BLaER1 treated with 17β-estradiol and CSF1 and Interleukin-3, amounts not matched to agents 10 nM and 100 nM (cell line): ENCODE data around the gene FGD4.
A peak's percentile ranks its signal among the peaks of the same experiment; 100 is the strongest.

ENCODE experiments used
- H3K27ac ChIP-seq, 11 experiments: shearing (Covaris generic); formaldehyde crosslinking; 2 replicates each; pipeline ENCODE4 v1.8.1; 2022
- H3K27me3 ChIP-seq, 11 experiments: shearing (Covaris generic); formaldehyde crosslinking; 2 replicates each; pipeline ENCODE4 v1.8.1; 2022
- H3K36me3 ChIP-seq, 11 experiments: shearing (Covaris generic); formaldehyde crosslinking; 2 replicates each; pipeline ENCODE4 v1.8.1; 2022
- H3K4me1 ChIP-seq, 10 experiments: shearing (Covaris generic); formaldehyde crosslinking; 2 replicates each; pipeline ENCODE4 v1.8.1; 2022
- H3K4me2 ChIP-seq, 11 experiments: shearing (Covaris generic); formaldehyde crosslinking; 2 replicates each; pipeline ENCODE4 v1.8.1; 2022
- H3K4me3 ChIP-seq, 10 experiments: shearing (Covaris generic); formaldehyde crosslinking; 2 replicates each; pipeline ENCODE4 v1.8.1; 2022
- H3K9ac ChIP-seq, 11 experiments: shearing (Covaris generic); formaldehyde crosslinking; 2 replicates each; pipeline ENCODE4 v1.8.1; 2022
- H3K9me3 ChIP-seq, 11 experiments: shearing (Covaris generic); formaldehyde crosslinking; replicated peaks in 1 of 11; 2 replicates each; pipeline ENCODE4 v1.8.1; 2022
- H4K20me1 ChIP-seq, 11 experiments: shearing (Covaris generic); formaldehyde crosslinking; 2 replicates each; pipeline ENCODE4 v1.8.1; 2022
- Cebpa-rat ChIP-seq, 11 experiments: shearing (Covaris generic); IDR thresholded peaks; 2 replicates each; pipeline ENCODE4 v1.8.1; 2022

The FGD4 gene

DNA sequence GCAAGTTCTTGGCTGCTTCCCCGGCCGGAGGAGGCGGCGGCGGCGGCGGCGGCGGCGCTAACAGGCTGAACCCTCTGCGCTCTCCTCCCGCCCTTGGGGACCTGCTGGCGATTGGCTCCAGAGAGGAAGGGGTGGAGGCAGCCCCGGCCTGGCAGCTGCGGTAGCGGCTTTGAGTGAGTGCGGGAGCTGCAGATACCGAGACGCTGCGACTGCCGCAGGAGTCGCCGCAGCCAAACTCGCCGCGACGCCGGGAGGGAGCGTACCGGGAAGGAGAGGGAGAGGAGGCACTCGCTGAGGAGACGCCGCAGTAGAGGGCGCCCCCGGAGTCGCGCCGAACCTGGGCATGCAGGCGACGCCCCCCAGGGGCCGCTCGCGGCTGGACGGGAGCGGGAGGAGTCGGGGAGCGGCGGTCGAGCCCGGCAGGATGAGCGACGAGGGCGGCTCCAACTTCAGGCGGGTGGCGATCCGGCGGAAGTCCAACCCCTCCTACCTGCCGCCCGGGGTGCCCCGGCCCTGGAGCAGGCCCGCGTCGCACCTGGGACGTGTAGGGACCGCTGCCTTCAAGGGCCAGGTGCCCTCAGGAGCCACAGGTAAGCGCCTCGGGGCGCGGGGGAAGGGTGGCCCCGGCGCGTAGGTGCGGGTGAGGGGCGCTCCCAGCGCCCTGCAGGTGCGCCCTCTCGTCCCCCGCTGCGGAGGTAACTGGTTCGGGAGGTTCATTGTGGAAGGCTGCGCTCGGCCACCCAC is at the start of gene FGD4:
FGD4 (plus strand) TSS at position 189 of the 744 bp plus-strand sequence.
- Histone ChIP-seq H3K36me3 (no peaks in the 10 kb centered on the region), H3K4me1 (peaks cover 0 to 46% (median 14%) of the 10 kb centered on the region in 10 experiments; a peak in 17 of 20 replicates), H4K20me1 (no peaks in the 10 kb centered on the region), H3K4me2 (peak within 1 kb of the TSS; percentile 85 to 100 (median 98)), H3K9ac (peak within 1 kb of the TSS; percentile 53 to 79 (median 71)), H3K9me3 (no peaks in the 10 kb centered on the region), H3K27ac (peak within 1 kb of the TSS in 5 of 11 experiments; percentile 18 to 55 (median 33); a peak in 5 of 22 replicates), H3K4me3 (peak within 1 kb of the TSS; percentile 67 to 79 (median 72)), H3K27me3 (peaks cover 12 to 30% (median 20%) of the 10 kb centered on the region in 11 experiments)
- TF ChIP-seq Cebpa-rat (IDR thresholded peaks at IDR 0.05), result no peak

DNA sequence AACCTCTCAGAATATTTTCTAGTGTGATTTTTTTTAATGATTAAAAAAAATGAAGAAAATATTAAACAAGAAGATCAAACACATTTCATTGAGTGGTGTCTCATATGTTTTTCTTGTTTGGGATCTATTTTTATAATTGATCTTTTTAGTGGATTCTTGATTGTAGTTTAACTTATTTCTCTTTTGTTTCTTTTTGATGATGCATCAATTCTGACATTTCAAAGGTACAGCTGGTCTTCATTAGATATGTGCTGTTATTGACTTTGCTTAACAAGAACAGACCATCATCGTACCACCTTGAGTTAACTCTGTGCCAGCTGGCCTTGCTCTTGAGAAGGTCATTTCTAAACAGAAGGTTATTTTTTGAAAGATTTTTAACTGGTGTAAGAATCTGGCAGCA is 45.8 kb upstream of the FGD4 start:
- no peak overlapping the region for H3K27ac ChIP-seq
- TF ChIP-seq Cebpa-rat (IDR thresholded peaks at IDR 0.05), result no peak
- no peak overlapping the region for H3K4me2 ChIP-seq

DNA sequence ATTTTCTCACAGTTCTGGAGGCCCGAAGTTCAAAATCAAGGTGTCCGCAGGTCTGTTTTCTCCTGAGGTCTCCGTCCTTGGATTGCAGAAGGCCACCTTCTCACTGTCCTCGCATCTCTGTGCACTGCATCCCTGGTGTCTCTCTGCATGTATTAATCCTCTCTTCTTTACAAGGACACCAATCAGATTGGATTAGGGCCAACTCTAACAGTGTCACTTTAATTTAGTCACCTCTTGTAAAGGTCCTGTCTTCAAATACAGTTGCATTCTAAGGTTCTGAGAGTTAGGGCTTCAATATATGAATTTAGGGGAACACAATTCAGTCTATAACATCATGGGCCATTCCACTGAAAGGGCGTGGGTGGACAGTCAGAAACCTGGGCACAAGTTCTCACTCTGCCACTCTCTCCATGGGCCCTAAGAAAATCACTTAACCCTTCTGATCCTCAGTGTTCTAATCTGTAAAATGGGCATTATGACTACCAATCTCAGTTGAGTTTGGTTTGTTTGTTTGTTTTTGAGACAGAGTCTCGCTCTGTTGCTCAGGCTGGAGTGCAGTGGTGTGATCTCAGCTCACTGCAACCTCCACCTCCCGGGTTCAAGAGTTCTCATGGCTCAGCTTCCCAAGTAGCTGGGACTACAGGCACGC is 41.6 kb upstream of the FGD4 start:
- no peak overlapping the region for H3K9ac ChIP-seq
- no peak overlapping the region for H3K4me3 ChIP-seq
- no peaks in the 10 kb centered on the region for H3K27me3 ChIP-seq
- peaks cover 0 to 15% (median 9%) of the 10 kb centered on the region in 10 experiments; a peak in 14 of 20 replicates for H3K4me1 ChIP-seq
- 0 out of 22 replicates have a peak, but pooled peaks cover 0 to 4% (median 0%) of the 10 kb centered on the region in 11 experiments for H3K36me3 ChIP-seq
- H4K20me1 ChIP-seq, result no peaks in the 10 kb centered on the region
- no peaks in the 10 kb centered on the region for H3K9me3 ChIP-seq
- no peak overlapping the region for H3K27ac ChIP-seq
- no peak for TF ChIP-seq Cebpa-rat (IDR thresholded peaks at IDR 0.05)
- H3K4me2 ChIP-seq, result no peak overlapping the region

More for the DNA sequence above, 45.8 kb upstream of the FGD4 start:
- Histone ChIP-seq H3K27me3 (no peaks in the 10 kb centered on the region), H3K36me3 (0 out of 22 replicates have a peak, but pooled peaks cover 0 to 4% (median 0%) of the 10 kb centered on the region in 11 experiments), H4K20me1 (no peaks in the 10 kb centered on the region), H3K4me3 (no peak overlapping the region), H3K9me3 (no peaks in the 10 kb centered on the region), H3K4me1 (peaks cover 0 to 2% (median 0%) of the 10 kb centered on the region in 10 experiments; a peak in 2 of 20 replicates), H3K9ac (no peak overlapping the region)

DNA sequence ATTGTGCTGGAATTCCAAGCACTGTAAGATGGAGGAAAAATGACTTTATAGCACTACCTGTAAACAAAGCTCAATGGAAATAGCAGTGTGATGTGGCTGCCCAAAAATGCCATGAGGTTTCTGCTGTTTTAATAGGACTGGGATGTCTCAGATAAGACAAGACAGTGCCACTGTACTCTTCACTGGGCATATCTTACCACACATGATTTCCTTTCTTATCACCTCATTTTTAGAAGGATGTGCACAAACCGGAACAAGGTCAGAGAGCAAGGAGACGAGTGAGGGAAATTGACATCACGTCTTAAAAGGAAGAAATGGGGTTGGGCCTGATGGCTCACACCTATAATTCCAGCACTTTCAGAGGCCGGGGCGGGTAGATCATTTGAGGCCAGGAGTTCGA is 38.4 kb upstream of the FGD4 start:
- no peak for TF ChIP-seq Cebpa-rat (IDR thresholded peaks at IDR 0.05)
- no peaks in the 10 kb centered on the region for H4K20me1 ChIP-seq

DNA sequence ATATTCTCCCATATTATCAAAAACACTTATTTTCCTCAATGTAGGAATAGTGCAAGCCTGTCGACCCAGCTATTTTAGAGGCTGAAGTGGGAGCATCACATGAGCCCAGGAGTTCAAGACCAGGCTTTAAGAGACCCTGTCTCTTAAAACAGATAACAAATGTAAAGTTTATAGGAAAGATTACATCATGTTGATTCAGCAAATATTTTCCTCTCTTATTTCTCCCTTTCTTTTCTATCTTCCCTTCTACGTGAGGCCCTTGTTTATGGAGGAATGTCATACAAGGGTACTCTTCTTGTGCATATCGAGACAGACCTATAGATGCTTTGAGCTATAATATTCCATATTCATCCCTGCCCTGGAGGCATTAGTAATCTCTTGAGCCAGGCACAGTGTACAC is 36.5 kb upstream of the FGD4 start:
- no peak overlapping the region for H3K9ac ChIP-seq
- H3K4me3 ChIP-seq, result no peak overlapping the region
- TF ChIP-seq Cebpa-rat (IDR thresholded peaks at IDR 0.05), result no peak
- H3K36me3 ChIP-seq, result 0 out of 22 replicates have a peak, but pooled peaks cover 0 to under 1% (median 0%) of the 10 kb centered on the region in 11 experiments
- H3K27me3 ChIP-seq, result no peaks in the 10 kb centered on the region
- no peaks in the 10 kb centered on the region for H4K20me1 ChIP-seq
- H3K27ac ChIP-seq, result no peak overlapping the region
- H3K4me1 ChIP-seq, result peaks cover 0 to 15% (median 9%) of the 10 kb centered on the region in 10 experiments; a peak in 14 of 20 replicates
- H3K4me2 ChIP-seq, result no peak overlapping the region
- no peaks in the 10 kb centered on the region for H3K9me3 ChIP-seq

More for the DNA sequence above, 38.4 kb upstream of the FGD4 start:
- Histone ChIP-seq H3K9ac (no peak overlapping the region), H3K27me3 (no peaks in the 10 kb centered on the region), H3K4me2 (peak overlapping the region in 8 of 11 experiments; percentile 10 to 43 (median 28); a peak in 10 of 22 replicates), H3K4me1 (peaks cover 0 to 15% (median 9%) of the 10 kb centered on the region in 10 experiments; a peak in 14 of 20 replicates), H3K36me3 (0 out of 22 replicates have a peak, but pooled peaks cover 0 to 4% (median 0%) of the 10 kb centered on the region in 11 experiments), H3K4me3 (no peak overlapping the region), H3K27ac (no peak overlapping the region), H3K9me3 (no peaks in the 10 kb centered on the region)

DNA sequence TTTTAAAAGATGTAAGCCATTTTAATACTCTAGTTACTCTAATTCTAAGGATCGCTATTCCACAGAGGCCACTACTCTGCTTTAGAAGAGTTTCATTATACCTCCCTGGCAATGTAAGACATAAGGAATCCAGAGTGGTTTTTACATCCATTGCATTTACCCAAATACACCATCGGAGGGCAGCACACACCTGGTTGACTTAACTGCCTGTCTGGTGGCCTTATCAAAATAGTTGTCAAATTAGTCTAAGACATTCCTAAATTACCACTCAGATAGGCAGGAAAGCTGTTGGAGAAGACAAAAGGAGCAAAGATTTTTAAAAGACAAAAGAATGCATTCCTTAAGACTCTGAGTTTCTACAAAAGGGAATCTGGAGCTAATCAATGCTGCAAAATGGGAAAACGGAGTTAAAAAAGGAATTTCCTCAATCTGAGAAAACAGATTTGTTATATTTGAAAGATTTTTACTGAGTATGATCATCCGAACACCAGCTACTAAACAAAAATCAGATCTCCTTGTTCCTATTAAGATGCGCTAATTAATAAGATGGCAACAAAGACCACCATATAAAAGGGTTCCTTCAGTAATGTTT is 33.8 kb upstream of the FGD4 start:
- H3K4me2 ChIP-seq, result no peak overlapping the region
- H3K4me3 ChIP-seq, result no peak overlapping the region
- H3K36me3 ChIP-seq, result no peaks in the 10 kb centered on the region
- peaks cover 0 to 15% (median 8%) of the 10 kb centered on the region in 10 experiments; a peak in 14 of 20 replicates for H3K4me1 ChIP-seq
- H3K9me3 ChIP-seq, result no peaks in the 10 kb centered on the region
- no peak overlapping the region for H3K27ac ChIP-seq
- no peak for TF ChIP-seq Cebpa-rat (IDR thresholded peaks at IDR 0.05)
- H3K27me3 ChIP-seq, result no peaks in the 10 kb centered on the region
- no peak overlapping the region for H3K9ac ChIP-seq
- no peaks in the 10 kb centered on the region for H4K20me1 ChIP-seq

DNA sequence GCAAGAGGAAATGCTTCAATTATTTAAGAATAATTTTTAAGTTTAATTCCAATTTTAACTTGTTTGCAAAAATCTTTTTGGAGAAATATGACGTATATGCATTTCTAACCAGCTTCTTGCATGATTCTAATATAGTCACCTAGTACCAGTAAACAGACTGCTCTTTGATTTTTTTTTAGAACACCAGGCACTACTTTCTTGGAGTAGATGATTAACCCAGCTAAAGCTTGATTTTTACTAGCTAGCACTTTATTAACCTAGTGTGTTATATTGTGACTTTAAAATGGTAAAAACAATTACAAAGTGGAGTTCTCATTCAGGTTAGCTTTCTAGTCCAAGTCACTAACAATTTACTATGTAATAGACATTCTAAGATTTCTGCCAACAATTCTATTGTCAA is 32.6 kb upstream of the FGD4 start:
- H3K9ac ChIP-seq, result no peak overlapping the region
- H3K4me1 ChIP-seq, result peaks cover 0 to 7% (median 0%) of the 10 kb centered on the region in 10 experiments; a peak in 4 of 20 replicates
- no peak overlapping the region for H3K4me2 ChIP-seq
- no peak overlapping the region for H3K4me3 ChIP-seq
- TF ChIP-seq Cebpa-rat (IDR thresholded peaks at IDR 0.05), result no peak
- no peaks in the 10 kb centered on the region for H4K20me1 ChIP-seq
- no peak overlapping the region for H3K27ac ChIP-seq
- no peaks in the 10 kb centered on the region for H3K9me3 ChIP-seq
- H3K36me3 ChIP-seq, result no peaks in the 10 kb centered on the region
- no peaks in the 10 kb centered on the region for H3K27me3 ChIP-seq

DNA sequence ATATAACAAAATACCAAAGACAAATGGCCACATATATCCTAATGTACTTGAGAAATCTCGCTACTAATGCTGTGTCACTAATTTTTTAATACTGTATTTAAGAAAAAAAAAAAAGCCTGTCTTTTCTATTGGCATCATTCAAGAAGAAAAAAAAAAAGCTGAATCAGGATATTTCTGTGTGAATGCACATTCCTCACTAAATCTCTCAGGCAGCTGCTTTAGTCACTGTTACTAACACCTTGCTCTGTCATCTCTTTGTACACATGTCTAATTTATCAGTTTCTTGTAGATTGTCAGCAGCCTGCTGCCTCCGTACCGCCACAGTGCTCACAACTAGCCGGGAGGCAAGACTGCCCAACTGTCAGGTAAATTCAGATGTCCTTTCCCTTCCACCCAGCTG is 32.0 kb upstream of the FGD4 start:
- no peak for TF ChIP-seq Cebpa-rat (IDR thresholded peaks at IDR 0.05)

DNA sequence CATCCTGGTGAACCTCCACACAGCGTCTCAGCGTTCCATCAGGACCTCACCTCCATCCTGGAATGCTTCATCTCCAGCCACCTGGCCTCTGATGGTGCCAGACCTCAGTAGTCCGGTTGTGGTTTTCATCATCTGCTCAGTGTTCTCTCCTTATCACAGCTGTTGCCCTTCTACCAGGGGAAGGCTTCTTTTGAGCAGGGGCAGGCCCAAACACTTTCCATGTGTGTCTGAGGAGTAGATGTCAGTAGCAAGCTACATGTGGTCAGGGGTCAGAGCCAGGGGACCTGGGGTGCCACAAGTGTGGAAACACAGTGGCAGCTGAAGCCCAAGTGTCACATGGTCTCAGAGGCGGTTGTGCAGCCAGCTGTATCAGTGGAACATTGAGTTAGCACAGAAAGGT is 30.2 kb upstream of the FGD4 start:
- TF ChIP-seq Cebpa-rat (IDR thresholded peaks at IDR 0.05), result no peak
- Histone ChIP-seq H3K36me3 (no peaks in the 10 kb centered on the region), H3K27ac (no peak overlapping the region), H3K9me3 (no peaks in the 10 kb centered on the region), H3K27me3 (no peaks in the 10 kb centered on the region), H3K4me2 (no peak overlapping the region), H3K4me1 (peaks cover 0 to 14% (median 7%) of the 10 kb centered on the region in 10 experiments; a peak in 9 of 20 replicates), H4K20me1 (no peaks in the 10 kb centered on the region), H3K9ac (no peak overlapping the region), H3K4me3 (no peak overlapping the region)

More for the DNA sequence above, 32.0 kb upstream of the FGD4 start:
- H3K4me3 ChIP-seq, result no peak overlapping the region
- H3K4me1 ChIP-seq, result peaks cover 0 to 11% (median 0%) of the 10 kb centered on the region in 10 experiments; a peak in 4 of 20 replicates
- H4K20me1 ChIP-seq, result no peaks in the 10 kb centered on the region
- no peaks in the 10 kb centered on the region for H3K9me3 ChIP-seq
- no peaks in the 10 kb centered on the region for H3K36me3 ChIP-seq
- H3K9ac ChIP-seq, result no peak overlapping the region
- no peak overlapping the region for H3K4me2 ChIP-seq
- H3K27ac ChIP-seq, result no peak overlapping the region
- H3K27me3 ChIP-seq, result no peaks in the 10 kb centered on the region
